GM20431 (cell line): ENCODE measurements around the gene ACOX1.

Source experiments
- in situ Hi-C: fragments of 300-500 bp; cut with MseI, MboI; formaldehyde crosslinking; loops from one replicate; pipeline ENCODE4 v1.15.0; 2020; ENCODE audit warnings: low sequenced_read_pairs; ENCODE audit not compliant: unreplicated experiment

The ACOX1 gene

DNA sequence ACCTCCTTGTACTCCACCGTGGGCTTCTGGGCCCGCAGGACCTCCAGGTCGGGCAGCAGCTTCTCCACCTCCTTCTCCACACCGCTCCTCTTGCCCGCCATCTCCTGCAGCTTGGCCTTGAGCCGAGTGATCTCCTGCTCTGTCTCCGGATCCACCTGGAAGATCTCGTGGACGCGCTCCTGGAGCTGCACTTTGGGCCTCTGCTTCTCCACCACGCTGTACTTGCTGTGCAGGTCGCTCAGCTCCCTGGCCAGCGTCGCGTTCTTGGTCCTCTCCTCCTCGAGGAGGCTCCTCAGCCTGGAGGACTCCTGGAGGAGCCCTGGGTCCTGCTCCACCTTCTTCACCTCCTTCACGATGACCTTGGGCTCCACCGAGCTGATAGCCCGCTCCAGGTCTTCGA, 30.5 kb upstream of the ACOX1 start:
- in situ Hi-C loops: loop anchor here (5.0 kb wide), 1 partner anchor 97 kb away; no protein-coding TSS in a partner anchor

DNA sequence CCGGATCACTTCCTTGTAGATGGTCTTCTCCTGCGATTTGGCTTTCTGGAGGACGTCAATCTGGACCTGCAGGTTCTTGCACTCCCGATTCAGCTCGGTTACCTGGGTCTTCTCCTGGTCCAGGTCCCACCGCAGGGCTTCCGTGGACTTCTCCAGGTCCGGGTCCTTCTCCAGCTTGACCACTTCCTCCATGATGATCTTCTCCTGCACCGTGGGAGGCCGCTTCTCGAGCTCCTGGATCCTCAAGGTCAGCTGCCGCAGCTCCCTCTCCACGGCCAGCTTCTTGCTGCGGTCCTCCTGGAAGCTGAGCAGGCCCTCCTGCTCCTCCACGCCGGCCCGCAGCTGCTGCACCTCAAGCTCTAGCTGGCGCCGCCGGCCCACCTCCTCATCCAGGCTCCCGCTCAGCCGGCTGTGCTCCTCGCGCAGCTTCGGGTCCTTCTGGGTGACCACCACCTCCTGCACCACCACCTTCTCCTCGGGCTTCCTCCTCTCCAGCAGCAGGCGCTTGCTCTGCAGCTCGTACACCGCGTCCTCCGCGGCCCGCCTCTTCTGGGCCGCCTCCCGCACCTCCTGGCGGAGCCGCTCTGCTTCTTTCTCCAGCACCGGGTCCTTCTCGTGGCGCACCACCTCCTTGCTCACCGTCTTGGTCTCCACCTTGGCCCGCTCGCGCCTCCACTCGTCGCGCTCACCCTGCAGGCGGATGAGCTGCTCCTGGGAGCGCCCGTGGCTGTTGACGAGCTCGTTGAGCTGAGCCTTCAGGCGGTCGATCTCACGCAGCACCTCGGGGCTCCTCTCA, 29.9 kb upstream of the ACOX1 start:
- in situ Hi-C loops: loop anchor here (5.0 kb wide), 1 partner anchor 97 kb away; no protein-coding TSS in a partner anchor

DNA sequence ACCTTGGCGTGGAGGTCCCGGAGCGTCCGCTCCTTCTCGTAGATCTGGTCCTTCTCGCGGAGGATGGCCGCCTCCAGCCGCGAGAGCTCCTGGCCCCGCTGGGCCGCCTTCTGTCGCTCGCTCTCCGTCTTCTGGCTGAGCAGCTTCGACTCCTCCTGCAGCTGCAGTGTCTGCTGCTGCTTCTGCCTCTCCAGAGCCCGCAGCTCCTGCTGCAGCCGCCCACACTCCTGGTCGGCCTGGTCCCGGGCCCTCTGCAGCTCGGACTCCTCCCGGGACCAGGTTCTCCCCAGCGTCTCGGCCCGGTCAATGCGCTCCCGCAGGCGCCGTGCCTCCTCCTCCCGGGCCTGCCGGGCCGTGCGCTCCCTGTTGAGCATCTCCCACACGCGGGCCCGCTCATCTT, 29.2 kb upstream of the ACOX1 start:
- in situ Hi-C loops: loop anchor here (5.0 kb wide), 1 partner anchor 96 kb away; no protein-coding TSS in a partner anchor

DNA sequence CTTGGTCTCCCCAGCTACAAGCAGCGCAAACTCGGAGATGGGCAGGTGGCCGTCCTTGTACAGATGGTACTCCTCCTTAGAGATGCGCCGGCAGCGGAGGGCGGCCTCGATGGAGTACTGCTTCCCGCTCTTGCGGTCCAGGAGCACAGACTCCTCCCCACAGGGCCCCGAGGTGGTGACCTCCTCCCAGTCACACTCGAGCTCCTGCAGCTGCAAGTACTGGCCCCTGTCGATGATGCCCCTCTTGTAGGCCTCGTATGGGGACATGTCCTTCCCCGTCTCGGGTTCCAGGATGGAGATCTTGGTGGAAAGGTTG, 28.8 kb upstream of the ACOX1 start:
- in situ Hi-C loops: loop anchor here (5.0 kb wide), 1 partner anchor 96 kb away; no protein-coding TSS in a partner anchor

DNA sequence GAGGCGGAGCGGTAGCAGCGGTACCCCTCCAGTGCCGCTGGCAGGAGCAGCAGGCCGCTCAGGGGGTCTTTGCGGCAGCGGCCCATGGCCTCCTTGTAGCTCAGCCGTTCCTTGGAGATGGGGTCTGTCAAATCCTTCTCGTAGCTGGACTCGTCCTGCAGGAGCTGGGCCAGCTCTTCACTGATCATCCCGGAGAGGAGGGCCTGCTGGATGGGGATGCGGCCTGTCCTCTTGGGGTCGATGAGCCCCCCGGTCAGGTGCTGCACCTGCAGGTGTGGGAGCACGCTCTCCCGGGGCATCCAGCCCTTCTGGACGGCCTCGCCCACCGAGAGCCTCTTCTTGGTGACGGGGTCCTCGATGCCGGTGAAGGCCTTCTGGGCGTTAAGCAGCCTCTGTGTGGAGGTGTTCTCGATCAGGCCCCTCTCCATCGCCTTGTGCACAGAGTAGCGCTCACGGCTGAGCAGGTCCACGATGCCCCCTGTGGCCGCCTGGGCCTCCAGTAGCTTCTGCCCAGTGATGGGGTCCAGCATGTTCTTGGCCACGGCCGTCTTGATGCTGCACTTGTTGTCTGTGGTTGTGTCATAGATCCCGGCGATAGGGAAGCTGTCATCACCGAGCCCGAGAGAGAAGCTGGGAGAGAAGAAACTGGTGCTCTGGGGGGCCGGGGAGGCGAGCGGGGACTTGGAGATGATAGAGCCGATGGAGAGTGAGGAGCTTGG, 28.3 kb upstream of the ACOX1 start:
- in situ Hi-C loops: loop anchor here (5.0 kb wide), 1 partner anchor 95 kb away; no protein-coding TSS in a partner anchor

DNA sequence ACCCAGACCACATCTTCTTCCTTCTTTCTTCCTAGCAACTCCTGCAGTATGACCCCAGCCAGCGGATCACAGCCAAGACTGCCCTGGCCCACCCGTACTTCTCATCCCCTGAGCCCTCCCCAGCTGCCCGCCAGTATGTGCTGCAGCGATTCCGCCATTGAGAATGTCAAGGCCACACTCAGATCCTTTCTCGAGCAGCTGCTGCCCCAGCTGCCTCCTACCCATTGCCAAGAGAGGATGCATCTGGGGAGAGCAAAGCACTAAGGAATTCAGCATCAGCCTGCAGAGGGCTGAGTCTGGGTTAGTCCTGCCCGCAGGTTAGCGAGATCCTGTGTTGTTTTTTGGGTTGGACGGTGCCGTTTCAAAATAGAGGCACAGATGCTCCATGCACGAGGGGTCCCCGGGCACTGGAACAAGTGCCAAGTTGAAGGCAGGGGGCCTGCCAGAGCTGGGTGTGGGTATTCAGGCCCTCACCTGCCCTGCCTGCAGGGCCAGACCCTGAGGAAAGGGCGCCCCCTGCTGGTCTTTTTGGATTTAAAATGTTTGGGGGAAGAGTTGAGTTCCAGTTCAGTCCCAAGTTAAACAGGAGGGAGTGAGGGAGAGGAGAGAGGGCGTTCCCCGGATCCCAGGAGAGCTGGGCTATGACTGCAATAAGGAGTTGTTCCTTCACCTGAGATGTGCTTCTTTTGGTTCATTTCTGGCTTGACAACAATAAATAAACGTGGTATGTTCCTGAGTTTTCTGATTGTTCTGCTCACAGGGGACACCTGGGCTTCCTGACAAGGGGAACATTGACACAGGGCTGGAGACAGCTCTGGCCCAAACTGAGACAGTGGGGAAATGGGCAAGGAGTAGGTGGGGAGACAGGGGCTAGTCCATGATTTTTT, 26.5 kb upstream of the ACOX1 start:
- in situ Hi-C loops: loop anchor here (5.0 kb wide), 1 partner anchor 93 kb away; no protein-coding TSS in a partner anchor

DNA sequence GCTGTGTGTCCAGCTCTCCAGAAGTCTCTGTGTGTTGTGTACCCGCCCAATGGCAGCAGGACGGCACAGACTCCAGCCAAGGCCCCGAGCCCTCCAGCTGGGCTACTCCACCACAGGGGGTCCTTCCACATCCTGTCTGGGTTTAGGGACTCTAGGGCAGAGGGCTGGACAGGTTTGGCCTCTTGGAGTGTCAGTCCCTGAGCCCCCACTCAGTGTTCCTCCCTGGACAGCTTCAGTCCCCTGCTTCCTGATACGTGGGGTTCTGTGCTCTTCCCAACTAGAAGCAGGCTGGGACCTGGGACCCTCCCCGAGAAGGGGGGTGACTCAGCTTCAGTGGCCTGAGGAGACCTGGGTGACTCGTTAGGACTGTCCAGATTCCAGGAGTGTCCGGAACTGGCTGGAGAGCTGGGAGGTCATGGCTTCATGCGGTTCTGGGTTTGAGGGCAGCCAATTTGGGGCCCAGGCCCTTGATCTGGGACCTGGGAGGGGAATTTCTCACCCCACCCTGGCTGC, 25.8 kb upstream of the ACOX1 start:
- in situ Hi-C loops: loop anchor here (5.0 kb wide), 1 partner anchor 93 kb away; no protein-coding TSS in a partner anchor

DNA sequence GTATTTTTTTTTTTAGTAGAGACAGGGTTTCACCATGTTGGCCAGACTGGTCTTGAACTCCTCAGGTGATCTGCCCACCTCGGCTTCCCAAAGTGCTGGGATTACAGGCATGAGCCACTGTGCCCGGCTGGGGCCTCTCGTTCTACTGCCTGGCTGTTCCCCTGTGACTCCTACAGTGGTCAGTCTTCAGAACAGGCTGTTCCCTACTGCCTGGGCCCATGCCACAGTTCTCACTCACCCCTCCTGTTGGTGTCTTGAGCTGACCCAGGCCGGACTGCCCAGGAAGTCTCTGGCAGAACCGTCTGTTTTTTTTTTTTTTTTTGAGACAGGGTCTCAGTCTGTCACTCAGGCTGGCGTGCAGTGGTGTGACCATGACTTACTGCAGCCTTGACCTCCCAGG, 24.9 kb upstream of the ACOX1 start:
- in situ Hi-C loops: no loop called here

DNA sequence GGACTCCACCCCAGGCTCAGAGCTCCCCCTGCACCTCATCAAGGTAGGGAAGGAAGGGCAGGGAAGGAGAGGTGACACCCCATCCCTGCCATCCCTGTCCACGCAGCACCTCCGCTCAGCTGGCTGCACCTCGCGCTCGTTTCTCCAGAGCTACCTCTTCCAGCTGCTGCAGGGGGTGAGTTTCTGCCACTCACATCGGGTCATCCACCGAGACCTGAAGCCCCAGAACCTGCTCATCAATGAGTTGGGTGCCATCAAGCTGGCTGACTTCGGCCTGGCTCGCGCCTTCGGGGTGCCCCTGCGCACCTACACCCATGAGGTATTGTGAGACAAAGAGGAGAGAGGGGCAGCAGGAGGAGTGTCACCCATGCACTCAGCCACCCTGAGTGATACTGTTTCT, 23.1 kb upstream of the ACOX1 start:
- in situ Hi-C loops: no loop called here

DNA sequence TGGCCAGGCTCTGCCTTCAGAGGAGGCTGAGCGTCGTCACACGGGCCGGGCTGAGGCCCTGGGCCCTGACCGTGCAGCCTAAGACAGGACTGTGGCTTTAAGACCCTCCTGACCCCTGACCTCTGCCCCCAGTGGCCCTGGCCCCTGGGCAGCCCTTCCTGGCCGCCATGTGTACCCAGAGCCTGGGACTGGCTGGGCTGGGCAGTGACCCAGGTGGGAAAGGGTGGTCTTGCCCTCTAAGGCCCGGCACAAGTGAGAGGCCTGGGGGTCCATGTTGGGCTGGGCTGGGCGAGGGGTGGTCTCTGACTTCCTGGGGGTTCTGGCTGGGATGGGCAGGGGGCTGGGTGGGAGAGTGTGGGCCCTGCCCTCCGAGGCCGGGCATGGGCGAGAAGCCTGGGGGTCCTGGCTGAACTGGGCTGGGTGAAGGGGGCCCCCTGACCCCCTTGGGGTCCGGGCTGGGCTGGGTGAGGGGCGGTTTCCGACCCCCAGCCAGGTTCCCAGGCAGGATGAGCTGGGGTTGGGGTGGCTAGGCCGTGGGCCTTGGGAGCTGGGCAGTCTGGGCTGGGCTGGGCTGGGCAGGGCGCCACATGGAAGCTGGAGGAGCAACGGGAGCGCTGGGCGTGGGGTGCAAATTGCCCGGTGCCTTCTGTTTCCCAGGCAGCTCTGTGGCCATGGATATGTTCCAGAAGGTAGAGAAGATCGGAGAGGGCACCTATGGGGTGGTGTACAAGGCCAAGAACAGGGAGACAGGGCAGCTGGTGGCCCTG, 22.0 kb upstream of the ACOX1 start, which contains the start of gene CDK3:
TSS of gene CDK3 (plus strand) at position 101 of the 767 bp plus-strand sequence. CDS start at position 672, 571 bp downstream.
- in situ Hi-C loops: no loop called here

DNA sequence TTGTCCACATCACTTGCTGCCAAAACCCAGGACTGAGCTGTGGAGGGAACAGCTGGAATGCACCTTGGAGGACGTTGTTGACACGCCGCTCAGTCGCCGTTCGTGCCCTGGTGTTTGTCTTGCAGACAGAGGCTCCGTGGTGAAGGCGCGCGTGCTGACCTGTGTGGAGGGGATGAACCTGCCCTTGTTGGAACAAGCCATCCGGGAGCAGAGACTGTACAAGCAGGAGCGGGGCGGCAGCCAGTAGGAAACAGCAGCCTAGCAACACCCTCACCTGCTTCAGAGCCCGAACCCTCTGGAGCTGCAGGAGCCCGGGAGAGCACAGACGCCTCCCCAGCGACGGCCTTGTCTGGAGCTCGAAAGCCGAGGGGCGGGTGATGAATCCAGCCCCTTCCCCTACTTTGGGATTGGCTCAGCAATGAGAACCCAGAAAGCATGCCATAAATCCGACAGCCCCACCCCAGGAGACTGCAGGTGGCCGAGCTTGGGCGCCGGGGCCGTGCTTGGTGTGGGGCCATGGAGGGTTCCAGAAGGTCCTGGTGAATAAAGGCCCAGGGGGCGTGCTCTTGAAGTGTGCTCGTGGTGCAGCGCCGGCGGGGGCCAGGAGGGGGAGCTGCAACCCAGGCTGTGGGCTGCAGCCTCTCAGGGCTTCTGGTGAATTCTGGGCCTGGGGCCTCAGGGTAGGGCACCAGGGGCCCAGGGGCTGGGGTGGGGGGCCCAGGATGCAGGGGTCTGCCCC, 21.2 kb upstream of the ACOX1 start:
- in situ Hi-C loops: no loop called here

DNA sequence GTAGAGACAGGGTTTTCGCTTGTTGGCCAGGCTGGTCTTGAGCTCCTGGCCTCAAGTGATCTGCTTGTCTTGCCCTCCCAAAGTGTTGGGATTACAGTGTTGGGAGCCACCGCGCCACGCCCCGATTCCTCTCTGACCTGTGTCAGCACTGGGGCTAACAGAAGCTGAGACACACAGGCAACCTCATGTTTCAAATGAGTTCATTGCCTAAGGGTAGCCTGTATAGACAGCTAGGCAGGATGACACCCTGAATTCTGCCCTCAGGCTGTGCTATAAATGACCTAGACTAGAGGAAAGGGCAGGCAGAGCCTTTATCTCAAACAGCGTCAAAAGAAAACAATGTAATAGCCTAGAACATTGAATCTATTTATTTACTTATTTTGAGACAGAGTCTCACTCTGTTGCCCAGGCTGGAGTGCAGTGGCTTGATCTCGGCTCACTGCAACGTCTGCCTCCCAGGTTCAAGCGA, 19.4 kb upstream of the ACOX1 start:
- in situ Hi-C loops: no loop called here

DNA sequence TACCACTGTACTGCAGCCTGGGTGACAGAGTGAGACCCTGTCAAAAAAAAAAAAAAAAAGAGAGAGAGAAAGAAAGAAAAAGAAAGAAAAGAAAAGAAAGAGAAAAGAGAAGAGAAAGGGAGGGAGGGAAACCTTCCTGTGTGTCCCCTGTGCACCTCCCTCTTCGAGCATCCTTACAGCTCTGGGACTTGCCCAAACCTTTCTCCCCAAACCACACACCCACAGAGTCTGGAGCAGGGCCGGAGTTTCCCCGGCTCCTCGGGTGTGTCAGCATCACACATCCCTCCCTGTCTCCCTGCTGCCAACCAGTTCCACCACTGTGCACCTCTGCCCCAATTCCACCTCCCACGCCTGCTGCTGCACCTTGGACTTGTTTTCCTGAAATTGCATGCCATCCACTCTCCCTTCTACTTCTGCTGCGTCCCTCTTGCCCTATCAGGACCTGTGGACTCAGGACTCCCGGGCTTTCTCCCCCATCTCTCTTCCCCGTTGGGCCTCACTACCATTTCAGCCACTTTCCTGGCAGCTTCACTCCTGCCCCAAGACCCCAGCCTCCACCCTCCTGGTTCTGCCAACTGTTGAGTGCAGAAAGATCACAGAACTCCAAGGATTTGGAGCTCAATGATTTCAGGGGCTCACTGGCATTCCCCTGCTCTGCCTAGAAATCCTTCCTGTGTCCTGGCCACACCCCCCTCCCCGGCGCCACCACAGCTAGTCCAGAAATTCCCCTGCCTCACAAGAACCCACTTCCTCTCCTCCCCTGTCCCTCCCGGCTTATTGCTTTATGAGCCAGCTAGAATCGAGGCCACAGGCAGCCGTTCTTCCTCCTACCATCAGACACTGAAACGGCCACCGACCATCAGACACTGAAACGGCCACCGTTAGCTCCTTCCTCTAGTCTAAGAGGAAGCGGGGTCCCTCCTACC, 18.0 kb upstream of the ACOX1 start:
- in situ Hi-C loops: no loop called here

DNA sequence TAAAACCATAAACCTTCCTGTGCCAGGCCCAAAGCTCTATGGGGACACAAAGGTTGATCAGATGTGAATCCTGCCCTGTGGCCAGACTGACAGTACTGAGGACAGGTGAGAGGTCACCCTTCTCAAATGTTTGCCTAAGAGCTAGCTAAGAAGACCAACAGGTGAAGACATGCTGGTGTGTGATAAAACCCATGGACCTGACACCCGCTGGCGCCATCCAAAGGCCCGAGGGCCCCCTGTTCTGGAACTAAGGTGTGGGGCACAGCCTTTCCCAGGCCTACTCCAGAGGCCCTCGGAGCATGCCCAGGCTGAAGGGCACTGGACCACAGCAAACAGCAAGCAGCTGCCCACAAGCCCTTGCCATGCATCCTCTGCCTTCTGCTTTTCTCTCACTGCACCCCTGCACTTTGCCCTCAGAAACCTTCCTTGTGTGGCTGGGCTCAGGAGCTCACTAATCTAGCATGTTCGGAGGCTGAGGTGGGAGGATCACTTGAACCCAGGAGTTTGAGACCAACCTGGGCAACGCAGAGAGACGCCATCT, 16.5 kb upstream of the ACOX1 start:
- in situ Hi-C loops: no loop called here

DNA sequence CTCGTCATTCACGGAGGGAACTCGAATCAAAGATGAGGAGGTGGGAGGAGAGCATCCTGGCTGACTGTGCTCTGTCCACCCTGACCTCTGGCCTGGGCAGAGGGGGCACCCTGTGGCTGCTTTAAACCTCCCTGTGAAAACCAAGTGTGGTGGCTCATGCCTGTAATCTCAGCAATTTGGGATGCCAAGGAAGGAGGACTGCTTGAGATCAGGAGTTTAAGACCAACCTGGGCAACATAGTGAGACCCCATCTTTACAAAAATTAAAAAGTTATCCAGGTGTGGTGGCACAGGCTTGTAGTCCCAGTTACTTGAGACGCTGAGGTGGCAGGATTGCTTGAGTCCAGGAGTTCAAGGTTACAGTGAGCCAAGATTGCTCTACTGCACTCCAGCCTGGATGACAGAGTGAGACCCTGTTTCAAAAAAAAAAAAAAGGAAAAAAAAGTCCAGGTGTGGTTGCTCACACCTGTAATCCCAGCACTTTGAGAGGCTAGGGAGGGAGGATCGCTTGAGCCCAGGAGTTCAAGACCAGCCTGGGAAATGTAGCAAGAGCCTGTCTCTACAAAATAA, 15.9 kb upstream of the ACOX1 start:
- in situ Hi-C loops: no loop called here

DNA sequence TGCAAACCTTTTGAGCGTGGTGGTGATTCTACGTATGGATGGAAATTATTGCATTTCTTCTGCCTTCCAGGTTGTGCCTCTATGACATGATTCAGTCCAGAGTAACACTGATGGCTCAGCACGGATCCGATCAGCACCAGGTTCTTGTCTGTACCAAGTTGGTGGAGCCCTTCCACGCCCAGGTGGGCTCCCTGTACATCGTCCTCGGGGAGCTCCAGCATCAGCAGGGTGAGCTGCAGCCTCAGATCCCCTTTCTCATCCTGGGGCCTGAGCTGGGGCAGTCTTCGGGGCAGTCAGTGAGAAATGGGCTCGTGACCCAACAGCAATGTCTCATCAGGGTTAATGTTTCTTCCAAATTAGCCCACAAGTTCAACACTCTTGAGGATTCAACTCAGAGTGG, 12.4 kb upstream of the ACOX1 start:
- in situ Hi-C loops: no loop called here

DNA sequence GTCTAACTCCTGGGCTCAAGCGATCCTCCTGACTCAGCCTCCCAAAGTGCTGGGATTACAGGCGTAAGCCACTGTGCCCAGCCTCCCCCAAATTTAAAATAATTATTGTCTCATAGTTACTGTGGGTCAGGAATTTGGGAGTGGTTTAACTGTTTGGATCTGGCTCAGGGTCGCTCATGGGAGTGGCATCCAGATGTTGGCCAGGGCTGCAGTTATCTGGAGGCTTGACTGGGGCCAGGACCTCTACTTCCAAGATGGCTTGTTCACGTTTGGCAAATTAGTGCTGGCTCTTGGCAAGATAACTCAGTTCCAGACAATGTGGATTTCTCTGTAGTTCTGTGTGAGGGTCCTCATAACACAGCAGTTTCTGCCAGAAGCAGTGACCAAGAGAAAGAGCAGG, 8.1 kb upstream of the ACOX1 start:
- in situ Hi-C loops: no loop called here
